H4 (cell line): ENCODE results near the gene C3orf85. TPM values are rescaled to one million over a fixed set of nuclear protein-coding genes. Genes with fewer than 3 reads are reported as not detected.

Source experiments
- DNase-seq: peaks from one replicate; pipeline ENCODE4 v3.0.0-alpha.2; 2015; ENCODE audit warnings: low spot score
- total RNA-seq: library from RNA; depleted of rRNA; stranded (reverse); fragments of >200 nt; shearing (Covaris generic); gene quantifications from 2 replicates; pipeline ENCODE4 v1.2.3, GENCODE V29; 2014; rRNA removed

C3orf85 gene
- total RNA-seq, 1 experiment from 2014 or later = not detected

DNA sequence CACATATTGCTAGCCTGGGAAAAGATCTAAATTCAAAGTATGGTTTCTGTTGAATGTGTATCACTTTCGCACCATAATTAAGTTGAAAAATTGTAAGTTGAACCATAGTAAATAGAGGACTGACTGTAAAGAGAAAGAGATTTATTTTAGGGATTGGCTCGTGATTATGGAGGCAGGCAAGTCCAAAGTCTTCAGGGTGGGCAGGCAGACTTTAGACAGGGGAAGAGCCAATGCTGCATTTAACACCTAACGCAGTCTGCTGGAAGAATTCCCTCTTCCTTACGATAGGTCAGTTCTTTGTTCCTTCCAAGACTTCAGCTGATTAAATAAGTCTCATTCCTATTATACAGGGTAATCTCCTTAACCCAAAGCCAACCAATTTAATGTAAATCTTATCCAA, 15.8 kb downstream of the C3orf85 start:
- DNase-seq = no peak

DNA sequence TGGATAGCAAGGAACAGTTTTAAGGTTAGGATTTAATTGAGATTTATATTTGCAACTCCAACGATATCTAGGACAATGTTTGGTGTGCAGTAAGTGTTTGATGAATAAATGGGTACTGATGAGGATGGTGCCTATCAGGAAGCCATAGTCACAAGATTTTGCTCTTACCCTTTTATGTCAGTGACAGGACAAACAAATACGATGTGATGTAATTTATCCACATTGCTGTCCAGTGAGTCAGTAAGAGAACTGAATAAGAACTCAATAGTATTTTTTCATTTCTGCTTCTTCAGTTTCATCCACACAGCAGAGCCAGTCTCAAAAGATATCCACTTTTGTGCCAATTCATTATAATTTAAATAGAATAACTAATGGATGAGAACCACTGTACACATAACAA, 18.5 kb downstream of the C3orf85 start:
- DNase-seq = no peak

DNA sequence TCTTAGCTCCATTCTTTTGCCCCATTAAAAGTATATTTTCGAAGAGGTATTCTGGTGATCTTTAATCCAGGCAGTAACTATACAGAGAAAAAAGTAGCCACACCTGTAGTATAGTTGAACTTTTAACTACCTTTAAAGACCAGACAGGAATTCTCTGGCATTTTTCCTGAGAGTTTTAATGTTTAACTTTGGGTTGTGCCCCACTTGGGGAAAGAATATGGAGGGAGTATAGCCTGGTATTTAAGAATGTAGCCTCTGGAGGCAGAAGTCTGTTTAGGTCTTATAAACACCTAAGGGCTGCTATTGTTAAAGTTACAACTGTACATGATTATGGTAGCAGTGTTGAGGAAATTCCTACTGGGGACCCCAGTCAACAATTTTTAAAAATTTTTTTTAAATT, 19.3 kb downstream of the C3orf85 start:
- no peak for DNase-seq

DNA sequence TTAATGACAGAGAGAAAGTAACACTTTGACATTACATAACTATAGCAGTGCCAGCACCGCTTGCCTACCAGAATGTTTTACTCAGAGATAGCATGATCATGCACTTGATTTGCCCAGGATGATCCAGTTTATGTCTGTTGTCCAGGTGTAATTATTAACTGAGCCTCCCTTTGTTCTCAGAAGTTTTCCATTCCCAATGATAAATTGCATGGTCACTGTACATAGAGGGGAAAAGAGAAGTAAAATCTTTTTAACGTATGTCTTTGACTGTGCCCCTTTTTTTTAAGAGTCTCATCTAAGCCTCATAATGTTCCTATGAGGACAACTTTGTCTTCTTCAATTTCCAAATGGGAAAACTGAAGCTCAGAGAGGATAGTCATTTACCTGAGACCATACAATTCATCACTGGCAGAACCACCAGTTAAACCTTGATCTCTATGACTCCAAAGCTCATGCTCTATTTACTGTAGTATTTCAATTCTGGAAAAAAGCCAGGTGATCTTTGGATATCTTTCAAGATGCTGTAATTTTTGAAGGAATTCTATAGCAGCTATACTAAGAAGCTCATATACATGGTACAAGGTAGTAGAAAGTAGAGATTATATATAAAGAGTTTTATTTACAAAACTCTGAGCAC, 25.1 kb downstream of the C3orf85 start:
- no peak for DNase-seq

DNA sequence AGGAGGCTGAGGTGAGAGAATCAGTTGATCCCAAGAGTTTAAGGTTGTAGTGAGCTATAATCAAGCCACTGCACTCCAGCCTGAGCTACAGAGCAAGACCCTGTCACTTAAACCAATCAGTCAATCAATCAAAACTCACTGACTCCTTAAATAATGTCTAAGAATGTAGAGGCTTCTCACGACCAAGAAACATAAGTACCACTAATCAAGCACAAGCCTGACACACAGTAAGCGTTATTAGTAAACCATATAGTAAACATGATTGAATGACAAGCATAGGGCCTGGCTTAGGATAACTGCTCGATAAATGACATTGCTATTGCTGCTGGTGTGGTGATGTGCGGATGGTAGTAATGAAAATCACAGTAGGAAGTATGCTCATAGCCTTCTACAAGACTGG, 29.4 kb downstream of the C3orf85 start:
- no peak for DNase-seq

DNA sequence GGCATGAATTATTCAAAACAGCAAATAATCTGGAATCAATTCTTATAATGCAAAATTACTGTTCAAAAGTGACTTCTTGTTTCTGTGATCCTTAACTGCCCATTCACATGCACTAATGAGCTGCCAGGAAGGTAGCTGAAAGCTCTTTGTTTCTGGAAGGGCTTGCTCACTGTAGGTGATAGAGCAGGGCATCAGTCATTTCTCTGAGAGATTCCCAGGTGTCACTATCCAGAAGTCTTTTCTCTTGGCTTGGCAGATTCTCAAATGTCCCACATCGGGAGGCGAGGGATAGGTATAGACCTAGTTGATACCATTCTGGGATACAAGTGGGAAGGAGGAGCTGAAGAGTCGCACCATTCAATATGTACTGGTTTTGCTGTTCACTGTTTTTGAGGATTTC, 35.0 kb downstream of the C3orf85 start:
- DNase-seq = no peak

DNA sequence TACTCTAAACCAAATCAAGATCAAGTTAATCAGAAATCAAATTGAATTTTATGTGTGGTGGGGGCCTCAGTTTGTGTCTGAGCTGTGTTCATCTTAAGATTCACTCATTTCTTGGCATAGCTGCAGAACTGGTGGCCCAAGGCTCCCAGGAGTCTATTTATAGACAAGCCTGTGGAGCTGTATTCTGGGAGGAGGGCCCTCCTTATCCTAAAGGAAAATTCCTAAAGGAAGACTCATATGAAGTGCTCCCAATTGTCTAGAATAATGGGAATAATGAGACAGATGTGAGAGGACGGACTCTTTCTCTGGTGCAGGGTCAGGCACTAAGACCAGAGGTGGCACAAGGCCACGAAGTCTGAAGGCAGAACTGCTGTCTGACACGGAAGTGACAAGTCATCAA, 38.9 kb downstream of the C3orf85 start:
- no peak for DNase-seq

DNA sequence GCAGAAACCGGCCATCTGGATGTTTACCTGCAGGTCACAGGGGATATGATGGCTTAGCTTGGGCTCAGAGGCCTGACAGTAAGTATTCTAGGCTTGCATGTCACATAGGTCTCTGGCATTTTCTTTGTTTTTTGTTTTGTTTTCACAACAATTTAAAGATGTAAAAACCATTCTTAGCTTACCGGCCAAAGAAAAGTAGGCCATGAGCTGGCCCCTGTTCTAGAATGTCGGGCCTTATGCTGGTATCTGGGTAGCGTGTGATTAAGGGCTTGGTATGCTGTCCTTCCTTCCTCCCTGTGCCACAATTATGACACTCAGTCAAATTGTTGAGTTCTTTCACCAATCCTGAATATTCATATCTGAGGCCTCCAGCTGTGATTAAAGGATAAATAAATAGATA, 40.2 kb downstream of the C3orf85 start:
- no peak for DNase-seq

DNA sequence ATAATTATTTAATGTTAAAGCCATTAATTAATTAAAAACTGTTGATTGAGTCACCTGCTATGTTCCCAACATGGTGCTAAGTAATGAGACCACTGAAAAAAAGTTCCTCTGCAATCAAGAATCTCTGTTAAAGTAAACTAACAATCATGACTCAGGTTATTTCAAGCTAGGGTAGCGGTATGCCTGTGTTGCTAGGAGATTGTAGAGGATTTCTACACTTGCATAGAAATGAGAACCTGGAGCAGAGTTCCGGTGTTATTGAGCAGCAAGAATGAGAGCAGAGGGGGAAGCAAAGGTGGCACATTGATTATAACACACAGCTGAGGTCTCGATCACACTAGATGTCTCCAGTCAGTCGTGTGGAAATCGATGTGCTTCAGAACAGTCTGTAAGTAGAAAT, 41.4 kb downstream of the C3orf85 start:
- DNase-seq = peak; percentile 65

DNA sequence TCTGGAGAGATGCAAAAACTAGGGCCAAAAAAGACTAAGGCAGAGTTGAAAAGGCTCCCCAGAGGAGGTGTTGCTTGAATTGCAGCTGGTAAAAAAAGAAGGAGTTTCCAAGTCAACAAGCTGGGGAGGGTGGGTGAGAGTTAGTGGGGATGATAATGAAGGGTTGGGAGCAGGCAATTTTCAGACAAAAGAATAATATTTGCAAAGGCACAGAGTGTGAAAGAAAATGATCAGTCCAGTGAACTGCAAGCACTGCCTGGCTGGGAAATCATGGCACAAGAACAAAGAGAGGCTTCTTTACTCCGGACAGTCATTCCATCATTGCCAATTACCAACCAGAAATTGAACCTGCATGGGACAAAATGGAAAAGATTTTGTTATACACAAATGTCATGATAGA, 42.2 kb downstream of the C3orf85 start:
- DNase-seq = no peak

DNA sequence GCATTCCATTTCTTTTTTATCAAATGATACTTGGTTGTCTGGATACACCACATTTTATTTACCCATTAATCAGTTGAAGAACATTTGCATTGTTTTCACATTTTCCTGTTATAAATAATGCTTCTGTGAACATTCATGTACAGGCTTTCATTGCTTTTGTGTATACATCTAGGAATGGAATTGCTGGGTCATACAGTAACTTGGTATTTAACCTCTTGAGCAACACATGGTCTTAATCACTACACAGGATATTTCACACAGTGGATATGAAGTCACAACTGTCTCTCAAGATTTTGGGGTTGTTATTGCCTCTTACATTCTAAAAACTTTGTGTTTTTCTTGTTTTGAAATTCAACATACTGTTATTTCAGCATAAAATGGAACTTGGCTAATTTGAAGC, 48.2 kb downstream of the C3orf85 start:
- DNase-seq = no peak

DNA sequence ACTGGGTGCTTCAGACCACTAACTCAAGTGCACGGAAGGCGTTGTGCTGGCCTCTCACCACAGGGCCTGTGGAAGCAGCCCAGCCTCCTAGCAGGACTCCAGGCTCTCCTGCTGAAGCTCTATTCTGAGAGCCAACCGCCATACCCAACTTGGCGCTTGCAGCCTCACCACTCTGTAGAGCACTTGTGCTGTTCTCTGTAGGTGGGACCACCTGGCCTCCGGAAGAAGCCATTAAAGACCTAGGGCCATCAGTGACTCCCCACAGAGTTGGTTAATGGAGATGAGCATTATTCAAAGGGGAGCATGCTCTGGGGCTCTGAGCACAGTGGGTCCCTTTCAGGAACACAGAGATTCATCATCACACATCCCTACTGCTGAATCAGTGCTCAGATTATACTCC, 50.9 kb downstream of the C3orf85 start:
- no peak for DNase-seq

DNA sequence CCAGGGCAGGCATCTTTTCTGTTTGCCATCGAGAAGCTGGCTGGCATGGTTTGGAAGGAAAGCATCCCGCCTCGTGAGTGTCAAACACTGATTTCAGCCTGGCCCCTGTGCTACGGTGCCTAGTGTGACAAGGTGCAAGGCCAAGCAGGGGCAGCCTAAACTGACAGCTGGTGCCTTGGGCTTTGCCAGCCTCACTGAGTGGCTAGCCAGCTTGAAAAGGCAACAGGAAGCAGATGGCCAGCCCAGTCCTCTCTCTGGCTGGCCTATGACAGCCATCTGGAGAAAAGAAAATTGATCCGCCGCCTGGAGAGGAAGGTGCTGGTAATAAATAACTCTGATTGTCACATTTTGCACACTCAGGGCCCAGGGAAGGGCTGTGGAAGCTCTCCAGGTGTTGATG, 52.2 kb downstream of the C3orf85 start:
- DNase-seq = no peak

DNA sequence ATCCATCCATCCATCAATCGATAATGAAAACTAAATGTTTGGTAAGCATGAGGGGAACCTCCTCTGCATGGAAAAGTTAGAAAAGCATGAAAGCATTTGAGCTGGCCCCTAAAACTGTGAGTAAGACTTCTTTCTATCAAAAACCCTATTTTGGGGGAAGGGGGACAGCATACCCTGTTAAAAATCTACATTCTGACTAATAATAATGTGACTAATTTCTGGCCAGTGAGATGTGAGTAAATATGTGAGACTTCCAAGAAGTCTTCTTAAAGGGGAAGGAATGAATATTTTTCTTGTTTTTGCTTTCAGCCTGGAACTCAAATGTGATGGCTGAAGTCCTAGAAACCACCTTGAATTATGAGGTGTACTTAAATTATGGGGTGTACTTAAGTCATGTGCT, 54.9 kb downstream of the C3orf85 start:
- no peak for DNase-seq

DNA sequence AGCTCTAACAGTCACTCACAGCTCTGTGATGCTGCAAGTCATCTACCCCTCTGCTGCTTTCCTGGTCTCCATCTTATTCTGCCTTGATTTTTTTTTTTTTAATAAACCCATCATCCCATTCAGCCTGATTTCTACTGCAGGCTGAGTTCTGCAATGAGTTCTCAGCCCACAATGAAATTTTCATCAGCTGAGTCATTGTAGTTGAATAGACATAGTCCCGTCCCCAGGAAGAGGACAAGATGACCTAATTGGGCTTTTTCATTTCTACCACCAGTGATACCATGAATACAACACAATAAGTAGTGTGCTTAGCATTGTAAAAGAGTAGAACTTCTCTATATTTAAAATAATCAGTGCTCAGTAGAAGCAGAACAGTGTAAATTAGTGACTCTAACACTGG, 59.3 kb downstream of the C3orf85 start:
- peak; percentile 66 for DNase-seq

Other genes starting within 250 kb of the C3orf85 start
- gene GUCA1C, start 182.8 kb upstream of the C3orf85 start, total RNA-seq = not detected in 2 replicates
- gene MORC1, start 18.6 kb upstream of the C3orf85 start, total RNA-seq = 0.04 and 0.10 TPM in 2 replicates
- not detected in 2 replicates for gene DPPA2, start 179.8 kb downstream of the C3orf85 start, total RNA-seq
- 0.04 TPM in 1 of 2 replicates, not detected in the other for gene DPPA4, start 200.8 kb downstream of the C3orf85 start, total RNA-seq